ENCODE data around the gene CRYZL1.
"Not testable (repeated sequence)": the region's sequence is repeated elsewhere in the genome, so short reads cannot be mapped to it uniquely, and the experiment has no call there.

The CRYZL1 gene

DNA sequence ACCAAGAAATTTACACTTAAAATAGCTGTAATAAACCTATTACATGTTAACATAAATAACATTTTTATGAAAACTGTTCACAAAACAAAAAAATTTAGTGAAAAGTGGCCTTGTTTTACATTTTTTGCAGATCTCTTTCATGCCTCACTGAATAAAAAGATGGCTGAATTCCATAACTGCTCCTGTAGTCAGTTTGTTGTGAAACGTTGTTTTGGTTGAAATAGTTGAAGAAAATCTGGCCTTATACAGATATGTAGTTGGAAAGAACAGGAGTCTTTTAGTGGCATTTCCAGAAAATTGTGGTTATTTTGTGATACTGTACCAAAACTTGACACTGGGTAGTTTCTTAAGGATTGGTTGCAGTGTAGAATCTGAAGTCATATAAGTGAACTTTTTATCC, 18.9 kb upstream of the CRYZL1 start:
- no peak for DNase-seq

DNA sequence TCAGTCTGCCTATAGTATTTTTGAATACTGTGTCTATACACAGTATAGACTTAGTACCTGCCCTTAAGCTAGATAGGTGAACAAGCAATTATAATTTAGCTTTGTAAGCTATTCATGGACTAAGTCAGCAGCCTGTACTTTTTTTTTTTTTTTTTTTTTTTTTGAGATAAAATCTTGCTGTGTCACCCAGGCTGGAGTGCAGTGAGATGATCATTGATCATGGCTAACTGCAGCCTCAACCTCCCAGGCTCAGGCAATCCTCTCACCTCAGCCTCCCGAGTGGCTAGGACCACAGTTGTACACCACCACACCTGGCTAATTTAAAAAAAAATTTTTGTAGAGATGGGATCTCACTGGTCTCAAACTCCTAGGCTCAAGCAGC, 18.0 kb upstream of the CRYZL1 start:
- no peak for DNase-seq

DNA sequence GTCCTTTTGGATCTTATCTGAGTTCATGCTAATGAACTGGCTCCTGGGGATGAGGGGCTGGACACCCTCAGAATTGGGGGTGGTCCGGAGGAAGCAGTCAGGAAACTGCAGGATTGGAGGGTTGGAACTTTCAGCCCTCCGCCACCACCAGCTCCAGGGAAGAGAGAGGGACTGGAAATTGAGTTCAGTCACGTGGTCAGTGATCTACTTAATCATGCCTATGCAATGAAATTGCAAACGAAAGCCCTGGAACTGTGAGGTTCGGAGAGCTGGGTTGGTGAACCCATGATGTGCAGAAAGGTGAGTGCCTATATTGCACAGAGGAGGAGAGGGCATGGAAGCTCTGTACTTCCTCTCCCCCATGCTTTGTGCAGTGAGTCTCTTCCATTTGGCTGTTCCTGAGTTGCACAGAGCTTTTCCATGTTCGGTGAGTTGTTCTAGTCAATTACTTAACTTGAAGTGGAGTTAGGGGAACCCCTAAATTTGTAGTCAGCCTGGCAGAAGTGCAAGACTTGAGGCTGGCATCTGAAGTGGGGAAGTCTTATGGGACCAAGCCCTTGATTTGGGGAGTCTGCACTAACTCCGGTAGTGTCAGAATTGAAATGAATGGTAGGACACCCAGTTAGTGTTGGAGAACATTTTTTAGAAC, 17.5 kb upstream of the CRYZL1 start:
- DNase-seq = no peak

DNA sequence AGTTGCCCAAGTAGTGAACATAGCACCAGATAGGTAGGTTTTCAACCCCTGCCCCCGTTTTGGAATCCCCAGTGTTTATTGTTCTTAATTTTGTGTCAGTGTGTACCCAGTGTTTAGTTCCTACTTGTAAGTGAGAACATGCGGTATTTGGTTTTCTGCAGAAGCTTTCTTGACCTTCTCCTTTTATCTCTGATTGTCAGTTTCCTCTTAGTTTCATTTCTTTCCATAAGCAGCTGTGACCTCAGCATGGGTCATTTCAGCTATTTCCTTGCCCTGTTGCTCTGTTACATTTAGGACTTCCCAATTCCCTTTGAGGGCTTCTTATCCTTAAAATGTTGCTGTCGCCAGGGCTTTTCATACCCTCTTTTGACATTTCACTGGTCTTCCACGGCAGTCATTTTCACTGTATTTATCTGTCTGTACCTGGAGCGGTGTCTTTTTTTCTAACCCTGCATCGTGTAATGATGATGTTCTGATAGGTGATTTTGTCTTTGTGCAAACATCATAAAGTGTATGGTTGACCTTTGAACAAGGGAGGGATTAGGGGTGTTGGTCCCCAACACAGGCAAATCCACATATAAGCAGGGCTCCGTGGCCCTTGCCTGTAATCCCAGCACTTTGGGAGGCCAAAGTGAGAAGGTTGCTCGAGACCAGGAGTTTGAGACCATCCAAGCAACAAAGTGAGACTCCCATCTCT, 15.7 kb upstream of the CRYZL1 start:
- DNase-seq = no peak

DNA sequence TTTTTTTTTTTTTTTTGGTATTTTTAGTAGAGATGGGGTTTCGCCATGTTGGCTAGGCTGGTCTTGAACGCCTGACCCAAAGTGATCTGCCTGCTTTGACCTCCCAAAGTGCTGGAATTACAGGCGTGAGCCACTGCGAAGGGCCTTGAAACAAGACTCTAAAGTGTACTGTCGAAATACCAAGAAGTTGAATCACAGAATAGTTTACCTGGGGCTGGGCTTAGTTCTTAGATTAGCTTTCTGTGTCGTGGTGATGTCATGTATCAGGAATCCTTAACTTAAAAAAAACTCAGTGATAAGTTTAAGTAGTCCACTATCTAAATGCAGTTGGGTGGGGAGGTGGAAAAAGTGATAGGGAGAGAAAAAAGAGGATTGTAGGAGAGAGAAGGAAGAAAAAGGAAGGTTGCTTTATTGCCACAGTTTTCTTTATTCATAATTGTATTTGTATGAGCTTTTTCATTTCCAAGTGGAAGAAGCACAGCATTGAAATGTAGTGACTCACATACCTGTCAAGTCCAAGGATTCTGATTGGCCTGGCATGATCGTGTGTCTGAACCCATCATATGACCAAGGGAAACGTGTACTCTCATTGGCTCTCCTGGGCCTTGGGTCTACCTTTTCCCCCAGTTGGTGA, 14.2 kb upstream of the CRYZL1 start:
- peak; percentile 93 for DNase-seq

DNA sequence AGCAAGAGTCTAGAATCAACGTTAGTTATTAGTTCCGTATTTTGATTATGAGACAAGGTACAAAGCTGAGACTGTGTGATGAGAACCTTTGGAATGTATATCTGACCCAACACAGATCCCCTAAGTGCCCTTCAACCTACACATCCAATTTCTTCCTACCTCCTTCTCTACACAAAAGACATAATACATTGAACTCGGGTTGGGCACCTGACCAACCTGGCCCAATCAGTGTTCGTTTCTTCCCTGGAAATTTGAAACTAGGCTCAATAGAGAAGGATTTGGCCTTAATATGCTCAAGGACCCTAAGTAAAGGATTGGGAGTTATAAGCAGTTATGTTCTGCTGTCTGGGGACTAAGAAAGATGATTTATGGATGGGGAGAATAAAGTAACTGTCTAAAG, 12.9 kb upstream of the CRYZL1 start:
- DNase-seq = no peak

DNA sequence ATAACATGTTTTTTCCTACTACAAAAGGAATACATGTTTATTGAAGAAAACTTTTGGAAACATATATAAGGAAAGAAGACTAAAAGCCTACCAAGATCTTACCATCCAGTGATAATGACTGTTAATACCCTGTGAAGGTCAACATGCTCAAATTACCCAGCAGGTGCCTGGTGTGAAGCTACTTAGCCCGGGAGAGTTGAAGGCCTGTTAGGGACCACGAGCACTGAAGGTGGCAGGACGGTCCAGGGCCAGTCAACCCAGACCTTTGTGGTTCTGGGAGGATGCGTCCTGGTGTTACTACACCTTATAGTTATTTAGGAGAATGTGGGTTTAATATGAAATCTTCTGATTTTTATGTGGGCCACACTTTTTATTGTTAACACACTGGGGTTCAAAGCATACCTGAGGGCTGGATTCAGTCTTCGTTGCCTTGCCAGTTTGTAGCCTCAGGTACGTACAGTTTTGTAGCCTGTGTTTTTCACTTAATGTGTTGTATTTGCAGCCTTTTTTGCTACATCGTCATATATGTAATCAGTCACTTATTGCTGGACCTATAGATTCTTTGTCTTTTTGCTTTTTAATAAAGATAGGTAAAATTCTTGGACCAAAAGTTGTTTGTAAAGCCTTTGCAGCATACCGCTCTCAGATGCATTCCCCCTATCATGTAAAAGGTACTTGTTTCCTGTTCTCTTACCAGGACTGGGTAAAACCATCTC, 10.6 kb upstream of the CRYZL1 start:
- DNase-seq = no peak

DNA sequence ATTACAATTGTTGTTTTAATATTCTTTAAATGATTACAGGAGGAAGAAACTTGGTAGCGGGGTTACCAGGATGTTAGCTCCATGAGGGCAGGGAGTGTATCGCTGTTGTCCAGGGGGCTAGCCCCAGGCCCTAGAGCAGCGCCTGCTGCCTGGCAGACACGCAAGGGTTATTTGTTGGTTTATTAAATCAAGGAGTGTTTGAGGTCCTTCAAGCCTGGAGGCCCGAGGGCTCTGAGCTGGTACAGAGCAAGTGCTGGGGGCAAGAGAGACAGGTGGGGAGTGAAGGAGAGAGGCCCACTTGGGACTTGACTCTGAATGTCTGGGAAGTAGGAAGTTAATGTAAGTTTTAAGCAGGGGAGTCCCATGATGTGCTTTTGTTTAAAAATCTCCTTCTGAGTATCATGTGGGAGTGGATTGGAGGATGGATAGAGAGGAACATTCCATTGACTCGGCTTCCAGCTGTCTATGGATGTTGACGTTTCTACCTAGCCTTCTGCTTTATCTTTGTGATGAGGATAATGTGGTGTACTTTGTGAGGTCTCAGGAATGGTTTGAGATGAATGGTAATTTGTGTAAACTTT, 9.5 kb upstream of the CRYZL1 start:
- DNase-seq = no peak

DNA sequence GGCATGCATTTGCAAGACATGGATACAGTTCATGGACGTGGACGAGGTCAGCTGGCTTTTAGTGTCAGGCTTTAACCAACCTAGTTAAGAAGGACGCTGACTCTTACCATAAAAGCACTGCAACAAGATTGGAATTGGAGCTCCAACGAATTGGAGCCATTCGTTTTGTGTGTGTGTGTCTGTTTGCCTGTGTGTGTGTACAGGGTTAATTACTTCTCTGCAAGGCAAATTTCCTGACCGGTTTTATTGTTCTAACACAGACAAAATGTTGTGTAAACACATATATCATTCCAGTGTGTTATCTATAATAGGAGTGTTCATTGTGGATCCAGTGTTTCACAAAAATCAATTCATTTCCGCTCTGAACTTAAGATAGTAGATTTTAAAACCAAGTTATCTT, 8.7 kb upstream of the CRYZL1 start:
- DNase-seq = no peak

DNA sequence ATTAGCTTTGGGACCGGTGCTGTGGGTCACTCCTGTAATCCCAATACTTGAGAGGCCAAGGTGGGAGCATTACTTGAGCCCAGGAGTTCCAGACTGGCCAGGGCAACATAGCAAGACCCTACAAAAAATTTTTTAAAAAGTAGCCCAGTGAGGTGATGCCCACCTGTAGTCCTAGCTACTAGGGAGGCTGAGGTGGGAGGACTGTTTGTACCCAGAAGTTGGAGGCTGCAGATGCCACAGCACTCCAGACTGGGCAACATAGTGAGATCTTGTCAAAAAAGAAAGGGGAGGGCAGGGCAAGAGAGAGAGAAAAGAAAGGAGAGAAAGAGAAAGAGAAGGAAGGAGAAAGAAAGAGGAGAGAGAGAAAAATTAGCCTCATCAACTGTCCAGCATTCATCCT, 7.0 kb upstream of the CRYZL1 start:
- DNase-seq = no peak

DNA sequence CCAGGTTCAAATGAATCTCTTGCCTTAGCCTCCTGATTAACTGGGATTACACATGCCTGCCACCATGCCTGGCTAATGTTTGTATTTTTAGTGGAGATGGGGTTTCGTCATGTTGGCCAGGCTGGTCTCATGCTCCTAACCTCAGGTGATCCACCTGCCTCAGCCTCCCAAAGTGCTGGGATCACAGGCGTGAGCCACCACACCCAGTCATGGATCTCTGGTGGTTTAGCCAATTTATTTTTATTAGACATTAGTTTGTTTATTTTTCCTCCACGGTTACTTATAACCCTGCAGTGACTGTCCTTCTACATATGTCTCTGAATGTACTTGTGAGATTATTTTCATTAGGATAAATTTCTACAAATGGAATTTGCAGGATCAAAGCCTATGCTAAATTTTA, 6.0 kb upstream of the CRYZL1 start:
- DNase-seq = no peak

DNA sequence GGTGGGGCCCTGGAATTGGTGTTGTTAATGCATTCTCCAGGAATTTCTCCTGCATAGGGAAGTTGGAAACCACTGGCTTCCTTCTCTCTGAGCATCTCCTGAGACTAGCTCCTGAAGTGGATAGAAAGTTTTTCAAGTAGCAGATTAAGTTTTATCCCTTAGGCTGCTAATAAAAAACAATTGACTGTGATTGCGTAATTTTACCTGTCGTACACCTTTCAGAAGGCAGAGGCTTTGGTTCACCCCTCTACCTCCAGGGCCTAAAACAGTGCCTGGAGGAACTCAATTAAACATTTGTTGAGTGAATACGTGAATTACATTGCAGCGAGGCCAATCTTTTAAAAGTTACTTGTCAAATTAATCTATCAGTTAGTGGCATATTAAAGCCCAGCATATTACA, 4.2 kb upstream of the CRYZL1 start:
- no peak for DNase-seq

DNA sequence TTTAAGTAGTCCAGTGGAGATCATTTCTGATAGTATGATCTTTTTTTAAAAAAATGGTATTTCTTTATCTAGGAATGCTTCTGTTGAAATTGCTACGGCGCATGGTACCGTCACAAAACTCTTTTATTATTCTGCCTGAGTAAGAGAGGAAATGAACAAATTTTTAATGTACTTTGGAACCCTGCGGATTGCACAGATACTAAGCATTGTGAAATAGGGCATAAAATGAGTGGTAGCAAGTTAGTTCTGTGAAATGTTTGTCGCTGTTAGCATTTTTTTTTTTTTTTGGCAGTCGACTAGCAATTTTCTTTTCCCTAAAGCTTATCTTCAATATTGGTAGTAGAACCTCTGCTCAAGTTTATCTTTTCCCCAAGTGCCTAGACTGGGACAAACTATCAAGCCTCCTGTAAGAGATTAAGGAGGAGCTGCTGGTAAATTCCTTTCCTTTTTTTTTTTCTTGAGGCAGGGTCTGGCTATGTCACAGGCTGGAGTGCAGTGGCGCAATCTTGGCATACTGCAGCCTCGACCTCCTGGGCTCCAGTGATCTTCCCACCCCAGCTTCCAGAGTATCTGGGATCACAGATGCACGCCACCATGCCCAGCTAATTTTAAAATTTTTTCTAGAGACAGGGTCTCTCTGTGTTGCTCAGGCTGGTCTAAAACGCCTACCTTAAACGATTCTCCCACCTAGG, 3.0 kb upstream of the CRYZL1 start:
- peak; percentile 50 for DNase-seq

DNA sequence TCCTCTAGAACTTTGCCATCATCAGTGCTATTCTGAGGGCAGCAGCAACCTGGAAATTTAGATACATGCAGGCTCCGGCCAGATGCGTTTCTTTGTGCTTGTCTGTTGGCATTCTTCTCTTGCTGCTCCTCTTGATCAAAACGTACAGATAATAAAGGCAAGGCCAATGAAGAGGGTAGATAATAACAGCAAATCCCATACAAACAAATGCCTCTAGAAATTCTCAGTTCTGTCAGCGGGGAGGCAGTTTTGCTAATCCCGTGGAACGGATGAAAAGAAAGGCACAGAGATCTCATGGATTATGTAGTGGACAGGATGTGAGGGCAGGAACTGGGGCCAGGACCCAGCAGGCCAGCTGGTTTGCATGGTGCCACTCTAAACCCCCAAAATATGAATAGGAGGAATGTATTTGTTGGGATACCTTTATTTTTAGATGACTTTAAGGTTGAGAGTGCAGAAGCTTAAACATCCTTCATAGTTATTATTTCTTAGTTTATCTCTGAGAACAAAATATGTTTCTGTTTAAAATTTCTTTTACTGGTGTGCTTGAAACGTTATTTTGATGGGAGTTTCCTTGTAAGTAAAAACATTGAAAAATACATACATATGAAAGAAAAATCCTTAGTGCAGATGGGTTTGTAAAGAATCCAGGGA, 2.2 kb upstream of the CRYZL1 start:
- no peak for DNase-seq

DNA sequence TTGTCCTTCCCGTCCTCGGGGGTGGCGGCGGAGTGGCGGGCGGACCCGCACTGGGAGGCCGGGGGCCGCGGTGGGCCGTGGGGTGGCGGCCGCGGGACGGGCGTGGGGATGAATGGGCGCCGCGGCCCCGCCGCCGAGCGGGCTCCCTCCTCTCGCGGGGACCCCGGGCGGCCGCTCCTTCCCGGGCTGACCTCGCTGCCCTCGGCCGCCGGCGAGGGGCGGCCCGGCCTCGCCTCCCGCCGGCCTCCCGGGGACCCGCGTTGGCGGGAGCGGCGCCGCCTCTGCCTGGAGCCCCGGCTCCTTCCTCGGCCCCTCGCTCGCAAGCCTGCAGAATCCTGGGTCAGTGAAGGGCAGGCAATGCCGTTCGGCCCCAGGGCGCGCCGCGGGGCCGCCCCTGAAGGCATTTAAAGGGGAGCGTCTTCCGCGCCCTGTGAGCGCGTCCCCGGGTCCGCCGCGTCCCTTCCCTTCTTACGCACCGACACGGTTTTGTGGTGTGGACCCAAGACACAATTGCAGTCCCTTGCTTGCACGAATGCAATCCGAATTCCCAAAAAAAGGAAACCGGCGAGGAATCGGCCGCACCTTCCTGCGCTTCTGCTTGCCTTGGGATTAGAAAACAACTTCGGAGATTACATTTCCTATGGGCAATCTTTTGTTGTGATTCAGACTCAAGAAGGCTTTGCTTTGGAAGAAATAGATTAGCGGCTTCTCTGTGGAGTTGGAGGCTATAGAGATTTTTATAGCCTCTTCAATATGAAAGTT, 1.5 kb upstream of the CRYZL1 start:
- DNase-seq = peak; percentile 16

DNA sequence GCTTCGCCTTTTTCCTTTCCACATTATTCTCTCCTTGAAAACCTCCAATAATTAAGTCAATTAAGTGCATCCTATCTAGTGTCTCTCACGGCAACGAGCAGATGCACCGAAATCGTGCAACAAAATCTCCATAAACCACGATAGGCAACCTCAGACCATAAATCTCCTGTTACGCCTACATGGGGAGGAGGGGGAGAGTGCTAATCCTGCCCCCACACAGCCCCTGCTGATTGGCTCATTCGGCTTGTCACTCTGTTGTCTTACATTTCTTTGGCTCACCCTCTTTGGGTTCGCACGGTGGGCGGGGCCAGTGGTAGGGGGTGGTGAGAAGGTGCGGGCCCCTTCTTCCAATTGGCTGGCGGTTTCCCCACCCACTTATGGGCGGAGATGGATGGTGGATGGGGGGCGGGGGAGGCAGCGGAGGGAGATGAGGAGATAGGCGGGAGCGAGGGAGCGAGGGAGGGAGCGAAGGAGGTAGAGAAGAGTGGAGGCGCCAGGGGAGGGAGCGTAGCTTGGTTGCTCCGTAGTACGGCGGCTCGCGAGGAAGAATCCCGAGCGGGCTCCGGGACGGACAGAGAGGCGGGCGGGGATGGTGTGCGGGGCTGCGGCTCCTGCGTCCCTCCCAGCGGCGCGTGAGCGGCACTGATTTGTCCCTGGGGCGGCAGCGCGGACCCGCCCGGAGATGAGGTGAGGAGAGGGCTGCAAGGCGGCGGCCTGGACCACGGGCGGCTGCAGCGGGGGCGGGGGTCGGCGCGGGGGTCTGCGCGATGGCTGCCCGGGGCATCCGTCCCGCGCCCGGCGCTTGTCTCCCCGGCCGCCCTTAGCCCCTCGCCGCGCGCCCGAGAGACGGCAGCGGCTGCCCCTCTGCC, 720 bp upstream of the CRYZL1 start, which contains the start of gene ITSN1:
TSS of gene ITSN1 (plus strand) at position 475 of the 869 bp plus-strand sequence. CDS start 76,328 bp downstream, outside the sequence.
- DNase-seq = peak; percentile 100

DNA sequence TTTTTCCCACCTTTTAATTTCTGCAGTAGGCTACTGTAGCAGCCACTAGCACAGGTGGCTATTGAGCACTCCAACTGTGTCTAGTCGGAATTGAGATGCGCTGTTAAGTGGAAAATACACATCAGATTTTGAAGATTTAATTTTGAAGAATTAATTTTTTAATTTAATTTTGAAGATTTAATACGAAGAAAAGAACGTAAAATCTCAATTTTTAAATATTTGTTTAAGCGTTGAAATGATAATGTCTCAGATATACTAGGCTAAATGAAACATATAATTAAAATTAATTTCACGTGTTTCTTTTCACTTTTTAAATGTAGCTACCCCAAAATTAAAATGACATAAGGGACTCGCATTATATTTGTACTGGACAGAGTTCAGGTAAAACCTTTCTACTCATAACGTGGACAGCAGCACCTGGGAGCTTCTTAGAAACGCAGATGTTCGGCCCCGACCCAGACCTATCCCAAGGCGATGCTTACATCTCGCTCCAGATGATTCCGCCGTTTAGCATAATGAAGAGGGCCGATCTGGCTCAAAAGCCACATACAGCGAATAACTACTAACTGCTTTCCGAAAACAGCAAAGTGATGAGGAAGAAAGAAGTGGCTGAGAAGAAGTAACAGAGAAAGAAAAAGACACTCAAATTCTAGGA, 717 bp downstream of the CRYZL1 start:
- DNase-seq = peak; percentile 10

DNA sequence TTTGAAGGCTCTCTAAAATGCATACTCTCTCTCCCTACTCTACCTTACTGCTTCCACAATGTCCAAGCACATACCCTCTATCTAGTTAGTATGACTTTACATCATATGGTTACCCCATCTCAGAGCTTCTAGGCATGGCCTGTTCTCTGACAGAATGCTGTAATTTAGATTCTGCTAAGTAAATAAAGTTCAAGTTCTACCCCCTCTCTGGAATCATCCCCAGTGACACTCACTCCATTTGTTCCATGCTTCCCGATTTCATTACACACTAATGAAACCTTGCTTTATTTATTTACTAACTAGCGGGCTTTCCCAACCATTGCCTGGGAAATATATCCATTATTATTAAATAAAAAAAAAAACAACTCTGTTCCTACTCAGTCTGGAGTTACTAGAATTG, 7.3 kb downstream of the CRYZL1 start:
- DNase-seq = no peak

DNA sequence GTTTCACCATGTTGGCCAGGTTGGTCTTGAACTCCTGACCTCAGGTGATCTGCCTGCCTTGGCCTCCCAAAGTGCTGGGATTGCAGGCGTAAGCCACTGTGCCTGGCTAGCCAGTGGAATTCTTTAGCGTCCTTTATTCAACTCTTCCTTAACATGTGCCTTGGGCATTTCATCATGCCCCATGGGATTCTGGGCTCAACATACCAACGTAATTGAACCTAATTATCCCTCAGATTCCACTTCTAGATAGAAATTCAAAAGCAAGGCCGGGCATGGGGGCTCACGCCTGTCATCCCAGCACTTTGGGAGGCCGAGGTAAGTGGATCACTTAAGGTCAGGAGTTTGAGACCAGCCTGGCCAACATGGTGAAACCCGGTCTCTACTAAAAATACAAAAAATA, 15.4 kb downstream of the CRYZL1 start:
- not testable (repeated sequence) for DNase-seq

DNA sequence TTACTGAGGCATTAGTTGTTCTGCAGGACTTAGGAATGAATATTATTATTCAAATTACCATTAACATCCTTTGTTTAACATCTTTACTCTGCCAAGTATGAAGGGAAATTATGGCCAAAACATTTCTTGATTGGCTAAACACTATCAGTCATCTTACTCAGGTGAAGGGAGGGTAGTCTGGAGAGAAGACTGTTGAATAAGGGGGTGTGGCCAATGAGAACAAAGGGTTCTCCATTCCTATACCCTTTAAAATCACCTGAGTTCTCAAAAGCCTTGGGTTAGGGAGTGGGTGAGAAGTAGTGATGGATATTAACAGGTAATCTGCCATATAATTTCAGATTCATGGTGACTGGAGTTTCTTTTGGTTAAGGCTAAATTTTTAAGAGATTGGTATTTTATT, 19.3 kb downstream of the CRYZL1 start:
- no peak for DNase-seq

Data from fibroblast of upper back skin (primary cell).